GM12878 (cell line): ENCODE measurements around the gene CXCL12. TPM values are rescaled to one million over a fixed set of nuclear protein-coding genes. Genes with fewer than 3 reads are reported as not detected.

ENCODE experiments used
- ATAC-seq: fragments of 200-7000 bp; cut with Tn5 transposase; 3 replicates; pipeline ENCODE4 v1.9.1; 2020; ENCODE audit warnings: mild to moderate bottlenecking, moderate library complexity
- BruUV-seq: library from RNA; stranded (reverse); fragments of 400-500 nt; replicated peaks from 2 replicates; lab custom pipeline; 2021; lab: Mats Ljungman, UMichigan
- CTCF ChIA-PET: fragments of 300-600 bp; sonication (Branson Sonifier 250); formaldehyde crosslinking; extraction: SDS; loops from one replicate; lab custom pipeline; 2021; ENCODE audit warnings: inconsistent platforms; lab: Yijun Ruan, JAX
- POLR2A ChIA-PET: fragments of 350-600 bp; formaldehyde crosslinking; extraction: SDS; loops from one replicate; lab custom pipeline; 2021; ENCODE audit warnings: inconsistent platforms; lab: Charles Lee
- RAD21 ChIA-PET: fragments of 300-600 bp; sonication (Branson Sonifier 250); formaldehyde crosslinking; loops from one replicate; lab custom pipeline; 2023; ENCODE audit warnings: antibody characterized with exemption; ENCODE audit not compliant: unreplicated experiment; lab: Charles Lee
- SMC1A ChIA-PET: fragments of 300-600 bp; sonication (Branson Sonifier 250); formaldehyde crosslinking; loops from one replicate; lab custom pipeline; 2023; ENCODE audit not compliant: unreplicated experiment, uncharacterized antibody; lab: Charles Lee
- DNase-seq: peaks from one replicate; pipeline ENCODE4 v3.0.0-alpha.2; 2011; ENCODE audit warnings: low read depth, low spot score
- FAIRE-seq: peaks from 3 replicates; lab custom pipeline; 2011; peaks lifted over from hg19 to GRCh38; lab: Jason Lieb, UNC
- H2AFZ ChIP-seq: 2 replicates; pipeline ENCODE4 v1.6.0; 2011; ENCODE audit warnings: low read depth, low read length, control low read depth; ENCODE audit not compliant: control insufficient read depth
- H3K27ac ChIP-seq: 2 replicates; pipeline ENCODE4 v1.5.1; 2011; ENCODE audit warnings: control low read depth; ENCODE audit not compliant: control insufficient read depth, insufficient read depth
- H3K27me3 ChIP-seq, 2 experiments: replicated peaks in 1 of 2; 2 replicates each; pipeline versions ENCODE4 v1.6.0 to v1.6.1; 2011; ENCODE audit warnings: low read length in 1 of 2; ENCODE audit not compliant: control insufficient read depth in 2 of 2, insufficient read depth in 2 of 2
- H3K36me3 ChIP-seq, 2 experiments: 2 replicates each; pipeline ENCODE4 v1.5.1; 2011; ENCODE audit warnings: low read length in 1 of 2; ENCODE audit not compliant: control insufficient read depth in 2 of 2, insufficient read depth in 2 of 2
- H3K4me1 ChIP-seq: 2 replicates; pipeline ENCODE4 v1.6.1; 2011; ENCODE audit warnings: mild to moderate bottlenecking, low read length, moderate library complexity, mixed read lengths; ENCODE audit not compliant: control insufficient read depth, insufficient read depth
- H3K4me2 ChIP-seq: 2 replicates; pipeline ENCODE4 v1.6.0; 2011; ENCODE audit warnings: control low read depth; ENCODE audit not compliant: control insufficient read depth, insufficient read depth
- H3K4me3 ChIP-seq: fragments of 200-600 bp; sonication (generic); 2 replicates; pipeline ENCODE4 v1.5.1; 2016
- H3K79me2 ChIP-seq: 2 replicates; pipeline ENCODE4 v1.6.0; 2011; ENCODE audit warnings: low read length; ENCODE audit not compliant: control insufficient read depth, insufficient read depth
- H3K9ac ChIP-seq: 2 replicates; pipeline ENCODE4 v1.8.0; 2011; ENCODE audit warnings: low read length, control low read depth, mixed read lengths; ENCODE audit not compliant: control insufficient read depth, insufficient read depth
- H3K9me3 ChIP-seq: replicated peaks from 3 replicates; pipeline ENCODE4 v1.5.1; 2011; ENCODE audit warnings: mild to moderate bottlenecking, low read length; ENCODE audit not compliant: control insufficient read depth, insufficient read depth
- H4K20me1 ChIP-seq: 2 replicates; pipeline ENCODE4 v1.6.0; 2011; ENCODE audit not compliant: control insufficient read depth, insufficient read depth
- BCL11A ChIP-seq: IDR thresholded peaks from 2 replicates; pipeline ENCODE4 v1.6.1; 2011; ENCODE audit warnings: low read depth, low read length
- CREB1 ChIP-seq: IDR thresholded peaks from 2 replicates; pipeline ENCODE4 v1.6.1; 2012; ENCODE audit warnings: low read depth, mild to moderate bottlenecking, inconsistent platforms
- HDAC2 ChIP-seq: fragments of 200-600 bp; sonication (generic); IDR thresholded peaks from 2 replicates; pipeline ENCODE4 v1.6.1; 2017
- HDAC6 ChIP-seq: fragments of 200-600 bp; sonication (generic); IDR thresholded peaks from one replicate; pipeline ENCODE4 v1.8.0; 2017; ENCODE audit warnings: antibody characterized with exemption; ENCODE audit not compliant: unreplicated experiment
- MXI1 ChIP-seq: fragments of 150-350 bp; IDR thresholded peaks from 2 replicates; pipeline ENCODE4 v1.6.1; 2011; ENCODE audit warnings: low read depth, mild to moderate bottlenecking, inconsistent platforms, low read length, improper control_type of control experiment
- PML ChIP-seq: IDR thresholded peaks from 2 replicates; pipeline ENCODE4 v1.6.1; 2012; ENCODE audit warnings: low read length, inconsistent platforms
- RB1 ChIP-seq: fragments of 450-650 bp; formaldehyde crosslinking; IDR thresholded peaks from 2 replicates; pipeline ENCODE4 v1.6.1; 2017; ENCODE audit warnings: mild to moderate bottlenecking, borderline replicate concordance
- RUNX3 ChIP-seq: IDR thresholded peaks from 2 replicates; pipeline ENCODE4 v1.6.1; 2012; ENCODE audit warnings: low read length, inconsistent platforms
- SPI1 ChIP-seq: IDR thresholded peaks from 2 replicates; pipeline ENCODE4 v1.6.1; 2011; ENCODE audit warnings: low read depth, mild to moderate bottlenecking, low read length, moderate library complexity, borderline replicate concordance; ENCODE audit not compliant: insufficient read depth
- ZNF217 ChIP-seq: fragments of 450-650 bp; IDR thresholded peaks from 2 replicates; pipeline ENCODE4 v1.6.1; 2017; ENCODE audit warnings: antibody characterized with exemption, mild to moderate bottlenecking
- WGBS: methylation state at CpG from one replicate; pipeline ENCODE4 v1.1.6; 2016; ENCODE audit warnings: low lambda C conversion rate; ENCODE audit not compliant: insufficient replicate concordance, insufficient coverage; ENCODE audit errors: missing lambda C conversion rate; 5-methylcytosine and 5-hydroxymethylcytosine counted together
- in situ Hi-C: fragments of 300-500 bp; cut with MboI; formaldehyde crosslinking; loops from 9 replicates; pipeline ENCODE4 v1.14.3; 2018; ENCODE audit warnings: mixed read lengths
- intact Hi-C: fragments of 100-400 bp; cut with micrococcal nuclease; formaldehyde crosslinking; loops from one replicate; pipeline ENCODE4 v1.14.2; 2022; ENCODE audit not compliant: unreplicated experiment
- polyA plus RNA-seq, 11 experiments: library from polyadenylated mRNA; depleted of rRNA in 4 of 11; unstranded in 6 of 11; stranded (reverse) in 5 of 11; fragments of >200 nt; fragmentation: Nextera tagmentation in 4 of 11; fragmentation: Illumina TruSeq in 1 of 11; extraction: Ambion mirVana in 4 of 11; extraction: Trizol in 1 of 11; gene quantifications; 1 replicate in 1 of 11; 2 replicates in 10 of 11; pipeline versions ENCODE4 v1.2.1 to v1.2.3, GENCODE V29; 2011 to 2016; ENCODE audit warnings: inconsistent platforms in 2 of 11, missing spikeins in 2 of 11, low read depth in 1 of 11
- total RNA-seq, 4 experiments: library from RNA; depleted of rRNA in 3 of 4; stranded (reverse); fragments of >200 nt in 3 of 4; fragmentation: Illumina TruSeq in 1 of 4; extraction: Trizol in 1 of 4; gene quantifications; 2 replicates each; pipeline versions ENCODE4 v1.2.1 to v1.2.3, GENCODE V29; 2013 to 2021
- TF ChIP-seq, protein P1 (sequence below): fragments of 450-650 bp; IDR thresholded peaks from 2 replicates; pipeline ENCODE4 v1.6.1; 2017; ENCODE audit warnings: mild to moderate bottlenecking
- TF ChIP-seq, protein P2 (sequence below): fragments of 450-650 bp; IDR thresholded peaks from 2 replicates; pipeline ENCODE4 v1.6.1; 2018; ENCODE audit warnings: borderline replicate concordance, mild to moderate bottlenecking; ENCODE audit not compliant: partially characterized antibody
- TF ChIP-seq, protein P3 (sequence below): IDR thresholded peaks from 2 replicates; pipeline ENCODE4 v1.6.1; 2012; ENCODE audit warnings: low read depth, low read length, improper control_type of control experiment
- TF ChIP-seq, protein P4 (sequence below): IDR thresholded peaks from 2 replicates; pipeline ENCODE4 v1.6.1; 2011; ENCODE audit warnings: low read depth, mild to moderate bottlenecking, low read length, moderate library complexity, borderline replicate concordance; ENCODE audit errors: extremely low read depth

Gene CXCL12
- total and polyA plus RNA-seq, 10 of the 15 experiments (the other 5 are each of a cell fraction or from before 2014, with no cell fraction given): 0.03 to 4.5 (median 0.53) TPM

DNA sequence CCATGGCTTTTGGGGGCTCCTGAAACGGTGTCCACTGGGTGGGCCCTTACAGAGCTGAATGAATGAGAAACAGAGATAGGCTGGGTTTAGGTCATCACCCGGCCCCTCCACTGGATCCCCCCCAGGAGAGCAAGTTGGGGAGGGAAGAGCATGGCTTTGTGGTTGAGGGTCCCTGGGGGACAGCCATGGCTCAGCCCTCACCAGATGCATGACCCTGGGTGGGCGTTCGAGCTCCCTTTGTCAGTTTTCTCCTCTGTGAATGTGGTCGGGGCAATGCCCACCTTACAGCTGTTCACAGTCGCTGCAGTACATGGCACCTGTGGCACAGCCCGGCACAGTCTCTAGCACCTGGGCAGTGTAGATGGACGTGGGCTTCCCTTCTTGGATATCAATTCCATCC is 40.6 kb upstream of the CXCL12 start:
- no peak for FAIRE-seq
- Histone ChIP-seq H3K4me3 (no peak overlapping the region), H3K9ac (no peak overlapping the region), H3K36me3 (no peaks in the 10 kb centered on the region), H3K4me1 (no peaks in the 10 kb centered on the region), H3K9me3 (no peaks in the 10 kb centered on the region; the same call in 2 of the 3 replicates), H2AFZ (no peak overlapping the region), H3K27me3 (no peaks in the 10 kb centered on the region), H4K20me1 (no peaks in the 10 kb centered on the region), H3K27ac (no peak overlapping the region), H3K79me2 (no peaks in the 10 kb centered on the region), H3K4me2 (no peak overlapping the region)
- ChIA-PET CTCF (interaction anchor here (0.5 kb wide), 1 partner anchor 825 kb away, joined by 4 read pairs; no protein-coding TSS in a partner anchor), POLR2A (no interaction called here), RAD21 (no interaction called here), SMC1A (interaction anchor here (1.0 kb wide), 1 partner anchor 58 kb away, joined by 3 read pairs; no protein-coding TSS in a partner anchor)
- intact Hi-C loops: no loop called here
- no TSS peak for BruUV-seq
- in situ Hi-C loops: no loop called here
- TF ChIP-seq HDAC2 (no peak), PML (no peak), MXI1 (no peak), HDAC6 (no peak), ZNF217 (no peak), RB1 (no peak), RUNX3 (no peak), SPI1 (no peak), BCL11A (no peak), CREB1 (no peak)
- TF ChIP-seq, protein P1, sequence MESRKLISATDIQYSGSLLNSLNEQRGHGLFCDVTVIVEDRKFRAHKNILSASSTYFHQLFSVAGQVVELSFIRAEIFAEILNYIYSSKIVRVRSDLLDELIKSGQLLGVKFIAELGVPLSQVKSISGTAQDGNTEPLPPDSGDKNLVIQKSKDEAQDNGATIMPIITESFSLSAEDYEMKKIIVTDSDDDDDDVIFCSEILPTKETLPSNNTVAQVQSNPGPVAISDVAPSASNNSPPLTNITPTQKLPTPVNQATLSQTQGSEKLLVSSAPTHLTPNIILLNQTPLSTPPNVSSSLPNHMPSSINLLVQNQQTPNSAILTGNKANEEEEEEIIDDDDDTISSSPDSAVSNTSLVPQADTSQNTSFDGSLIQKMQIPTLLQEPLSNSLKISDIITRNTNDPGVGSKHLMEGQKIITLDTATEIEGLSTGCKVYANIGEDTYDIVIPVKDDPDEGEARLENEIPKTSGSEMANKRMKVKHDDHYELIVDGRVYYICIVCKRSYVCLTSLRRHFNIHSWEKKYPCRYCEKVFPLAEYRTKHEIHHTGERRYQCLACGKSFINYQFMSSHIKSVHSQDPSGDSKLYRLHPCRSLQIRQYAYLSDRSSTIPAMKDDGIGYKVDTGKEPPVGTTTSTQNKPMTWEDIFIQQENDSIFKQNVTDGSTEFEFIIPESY: no peak
- TF ChIP-seq, protein P2, sequence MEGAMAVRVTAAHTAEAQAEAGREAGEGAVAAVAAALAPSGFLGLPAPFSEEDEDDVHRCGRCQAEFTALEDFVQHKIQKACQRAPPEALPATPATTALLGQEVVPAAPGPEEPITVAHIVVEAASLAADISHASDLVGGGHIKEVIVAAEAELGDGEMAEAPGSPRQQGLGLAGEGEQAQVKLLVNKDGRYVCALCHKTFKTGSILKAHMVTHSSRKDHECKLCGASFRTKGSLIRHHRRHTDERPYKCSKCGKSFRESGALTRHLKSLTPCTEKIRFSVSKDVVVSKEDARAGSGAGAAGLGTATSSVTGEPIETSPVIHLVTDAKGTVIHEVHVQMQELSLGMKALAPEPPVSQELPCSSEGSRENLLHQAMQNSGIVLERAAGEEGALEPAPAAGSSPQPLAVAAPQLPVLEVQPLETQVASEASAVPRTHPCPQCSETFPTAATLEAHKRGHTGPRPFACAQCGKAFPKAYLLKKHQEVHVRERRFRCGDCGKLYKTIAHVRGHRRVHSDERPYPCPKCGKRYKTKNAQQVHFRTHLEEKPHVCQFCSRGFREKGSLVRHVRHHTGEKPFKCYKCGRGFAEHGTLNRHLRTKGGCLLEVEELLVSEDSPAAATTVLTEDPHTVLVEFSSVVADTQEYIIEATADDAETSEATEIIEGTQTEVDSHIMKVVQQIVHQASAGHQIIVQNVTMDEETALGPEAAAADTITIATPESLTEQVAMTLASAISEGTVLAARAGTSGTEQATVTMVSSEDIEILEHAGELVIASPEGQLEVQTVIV: no peak
- TF ChIP-seq, protein P3, sequence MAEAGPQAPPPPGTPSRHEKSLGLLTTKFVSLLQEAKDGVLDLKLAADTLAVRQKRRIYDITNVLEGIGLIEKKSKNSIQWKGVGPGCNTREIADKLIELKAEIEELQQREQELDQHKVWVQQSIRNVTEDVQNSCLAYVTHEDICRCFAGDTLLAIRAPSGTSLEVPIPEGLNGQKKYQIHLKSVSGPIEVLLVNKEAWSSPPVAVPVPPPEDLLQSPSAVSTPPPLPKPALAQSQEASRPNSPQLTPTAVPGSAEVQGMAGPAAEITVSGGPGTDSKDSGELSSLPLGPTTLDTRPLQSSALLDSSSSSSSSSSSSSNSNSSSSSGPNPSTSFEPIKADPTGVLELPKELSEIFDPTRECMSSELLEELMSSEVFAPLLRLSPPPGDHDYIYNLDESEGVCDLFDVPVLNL: no peak
- TF ChIP-seq, protein P4, sequence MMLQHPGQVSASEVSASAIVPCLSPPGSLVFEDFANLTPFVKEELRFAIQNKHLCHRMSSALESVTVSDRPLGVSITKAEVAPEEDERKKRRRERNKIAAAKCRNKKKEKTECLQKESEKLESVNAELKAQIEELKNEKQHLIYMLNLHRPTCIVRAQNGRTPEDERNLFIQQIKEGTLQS: no peak
- no peak for DNase-seq
- no peak for ATAC-seq
- 11% methylated on average over 8 of the region's 8 CpGs for WGBS
